Endodermal cell (in vitro differentiated cells): ENCODE measurements around the gene OR6B2. TPM values are rescaled to one million over a fixed set of nuclear protein-coding genes. Genes with fewer than 3 reads are reported as not detected.

Experiments
- DNase-seq: peaks from one replicate; pipeline ENCODE4 v3.0.0-alpha.2; 2017
- H3K27ac ChIP-seq: 2 replicates; pipeline ENCODE4 v1.5.1; 2013; ENCODE audit warnings: mild to moderate bottlenecking, low read depth, low read length, moderate library complexity
- H3K27me3 ChIP-seq: 2 replicates; pipeline ENCODE4 v1.6.1; 2013; ENCODE audit warnings: mild to moderate bottlenecking, low read length, moderate library complexity; ENCODE audit not compliant: insufficient read depth, control insufficient read depth, poor library complexity, severe bottlenecking
- H3K36me3 ChIP-seq: 2 replicates; pipeline ENCODE4 v1.7.0; 2013; ENCODE audit warnings: mild to moderate bottlenecking, low read length, moderate library complexity; ENCODE audit not compliant: control insufficient read depth, insufficient read depth
- H3K4me1 ChIP-seq: one replicate; pipeline ENCODE4 v1.7.0; 2013; ENCODE audit warnings: low read length; ENCODE audit not compliant: control insufficient read depth, insufficient read depth
- H3K4me3 ChIP-seq: 2 replicates; pipeline ENCODE4 v1.5.1; 2013; ENCODE audit warnings: mild to moderate bottlenecking, low read length, moderate library complexity
- H3K9ac ChIP-seq: 2 replicates; pipeline ENCODE4 v1.6.1; 2013; ENCODE audit warnings: mild to moderate bottlenecking, low read length, moderate library complexity; ENCODE audit not compliant: poor library complexity, severe bottlenecking; ENCODE audit errors: extremely low read depth
- H3K9me3 ChIP-seq: 2 replicates; pipeline ENCODE4 v1.6.1; 2013; ENCODE audit warnings: mild to moderate bottlenecking, low read length, moderate library complexity; ENCODE audit not compliant: control insufficient read depth
- H3K27ac Mint-ChIP-seq: 2 replicates; pipeline ENCODE4 v1.8.0; 2020; ENCODE audit warnings: mixed read lengths
- H3K27me3 Mint-ChIP-seq: 2 replicates; pipeline ENCODE4 v1.8.0; 2021; ENCODE audit warnings: mild to moderate bottlenecking, mixed read lengths; ENCODE audit not compliant: insufficient read depth
- H3K36me3 Mint-ChIP-seq: 2 replicates; pipeline ENCODE4 v1.8.0; 2020; ENCODE audit warnings: low read depth, mixed read lengths
- H3K4me1 Mint-ChIP-seq: 2 replicates; pipeline ENCODE4 v1.8.0; 2020; ENCODE audit warnings: mixed read lengths
- H3K4me3 Mint-ChIP-seq: 2 replicates; pipeline ENCODE4 v1.8.0; 2020; ENCODE audit warnings: mild to moderate bottlenecking, moderate library complexity, mixed read lengths
- H3K9me3 Mint-ChIP-seq: 2 replicates; pipeline ENCODE4 v1.8.0; 2020; ENCODE audit warnings: mild to moderate bottlenecking, mixed read lengths
- CTCF ChIP-seq: fragments of 200-600 bp; sonication (generic); conservative IDR thresholded peaks from 2 replicates; pipeline ENCODE4 v1.5.0; 2021; ENCODE audit warnings: antibody characterized with exemption, mild to moderate bottlenecking
- WGBS, 2 experiments: methylation state at CpG; one replicate each; pipeline versions ENCODE4 v1.1.5 to v1.1.7; 2013; ENCODE audit warnings: missing lambda C conversion rate in 2 of 2, mixed read lengths in 1 of 2; ENCODE audit not compliant: insufficient coverage in 1 of 2, insufficient read length in 1 of 2; 5-methylcytosine and 5-hydroxymethylcytosine counted together
- total RNA-seq, 2 donors: library from RNA; stranded (reverse); fragmentation: NEBNext Ultra II Directional in 1 of 2; extraction: Animal tissue kit (Norgen Biotek cat#: 25700) in 1 of 2; gene quantifications; 2 replicates in 1 of 2; 3 replicates in 1 of 2; pipeline ENCODE4 v1.2.1, GENCODE V29; 2021

Gene OR6B2
- total RNA-seq, 2 donors from 2014 or later = not detected

DNA sequence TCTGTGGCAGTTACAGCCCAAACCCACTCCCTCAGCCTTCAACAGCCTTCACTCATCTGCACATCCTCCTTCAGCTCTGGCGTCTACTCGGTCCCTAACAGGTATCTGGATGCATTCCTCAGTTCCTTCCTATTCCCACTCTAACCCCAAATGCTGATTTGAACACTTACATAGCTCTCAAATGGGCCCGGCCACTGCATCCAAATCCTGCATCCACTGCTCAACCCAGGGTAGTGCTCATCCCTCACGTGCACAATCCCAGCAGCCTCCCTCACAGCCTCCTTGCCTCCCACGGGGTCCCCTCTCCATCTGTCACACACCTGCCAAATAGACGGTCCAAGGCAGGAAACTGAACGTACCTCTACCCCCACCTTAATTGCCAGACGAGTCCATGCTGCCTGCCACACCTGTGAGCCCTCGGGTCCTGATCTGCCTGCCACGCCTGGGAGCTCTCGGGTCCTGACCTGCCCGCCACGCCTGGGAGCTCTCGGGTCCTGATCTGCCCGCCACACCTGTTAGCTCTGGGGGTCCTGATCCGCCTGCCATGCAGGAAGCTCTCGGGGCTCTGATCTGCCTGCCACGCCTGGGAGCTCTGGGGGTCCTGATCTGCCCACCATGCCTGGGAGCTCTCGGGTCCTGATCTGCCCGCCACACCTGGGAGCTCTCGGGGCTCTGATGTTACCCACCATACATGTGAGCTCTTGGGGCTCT is 13.2 kb upstream of the OR6B2 start:
- Mint-ChIP-seq H3K4me1 (no peaks in the 10 kb centered on the region), H3K9me3 (no peaks in the 10 kb centered on the region), H3K27ac (no peak overlapping the region), H3K36me3 (no peaks in the 10 kb centered on the region), H3K4me3 (no peak overlapping the region), H3K27me3 (peaks cover 18% of the 10 kb centered on the region)
- H3K27me3 ChIP-seq = peaks cover 32% of the 10 kb centered on the region
- no peak overlapping the region for H3K27ac ChIP-seq
- DNase-seq = no peak
- H3K36me3 ChIP-seq = no peaks in the 10 kb centered on the region
- no peak overlapping the region for H3K4me3 ChIP-seq
- WGBS, 2 experiments = 83 to 90% methylated on average over 9 to 21 of the region's 21 CpGs
- H3K9ac ChIP-seq = no peak overlapping the region
- H3K9me3 ChIP-seq = no peaks in the 10 kb centered on the region
- no peaks in the 10 kb centered on the region for H3K4me1 ChIP-seq
- TF ChIP-seq CTCF = no peak

- Histone ChIP-seq H3K36me3 (no peaks in the 10 kb centered on the region), H3K27me3 (peaks cover 34% of the 10 kb centered on the region), H3K9me3 (no peaks in the 10 kb centered on the region), H3K9ac (no peak overlapping the region), H3K4me3 (no peak overlapping the region), H3K27ac (no peak overlapping the region), H3K4me1 (no peaks in the 10 kb centered on the region)
- 87 to 90% methylated on average over 8 to 11 of the region's 11 CpGs for WGBS, 2 experiments
- TF ChIP-seq CTCF = no peak
- no peak for DNase-seq
- no peak overlapping the region for H3K4me3 Mint-ChIP-seq
- H3K36me3 Mint-ChIP-seq = no peaks in the 10 kb centered on the region
- no peaks in the 10 kb centered on the region for H3K9me3 Mint-ChIP-seq
- H3K4me1 Mint-ChIP-seq = no peaks in the 10 kb centered on the region
- peaks cover 15% of the 10 kb centered on the region for H3K27me3 Mint-ChIP-seq
- no peak overlapping the region for H3K27ac Mint-ChIP-seq
Measured at GRCh38 chr2:240042740-240043139, 12.5 kb upstream of the OR6B2 start.

DNA sequence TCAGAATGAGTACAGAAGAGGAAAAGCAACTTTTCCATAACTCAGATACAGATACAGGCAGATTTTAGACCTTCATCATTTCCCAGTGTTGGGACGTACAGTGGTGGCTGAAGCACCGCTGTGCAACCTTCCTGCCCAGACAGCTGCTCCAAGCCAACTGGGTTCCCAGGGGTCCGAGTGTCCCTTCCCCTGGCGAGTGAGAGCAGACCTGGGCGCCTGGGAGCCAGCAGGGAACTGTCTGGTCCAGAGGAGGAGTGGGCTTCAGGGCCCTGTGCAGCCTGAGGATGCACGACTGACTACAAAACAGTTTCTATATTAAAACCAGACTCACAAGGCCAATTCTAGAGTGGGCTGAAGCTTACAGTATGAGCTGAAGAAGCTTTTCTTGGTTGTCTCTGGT is 11.1 kb upstream of the OR6B2 start:
- no peaks in the 10 kb centered on the region for H3K9me3 ChIP-seq
- H3K27me3 ChIP-seq = peaks cover 48% of the 10 kb centered on the region
- Mint-ChIP-seq H3K27ac (no peak overlapping the region), H3K9me3 (no peaks in the 10 kb centered on the region), H3K4me1 (no peaks in the 10 kb centered on the region), H3K27me3 (peaks cover 27% of the 10 kb centered on the region), H3K36me3 (no peaks in the 10 kb centered on the region), H3K4me3 (no peak overlapping the region)
- no peaks in the 10 kb centered on the region for H3K36me3 ChIP-seq
- no peak overlapping the region for H3K4me3 ChIP-seq
- WGBS, 2 experiments = 81 to 100% methylated on average over 3 to 6 of the region's 6 CpGs
- no peak for TF ChIP-seq CTCF
- no peak for DNase-seq
- no peak overlapping the region for H3K27ac ChIP-seq
- H3K4me1 ChIP-seq = no peaks in the 10 kb centered on the region
- no peak overlapping the region for H3K9ac ChIP-seq
